Astrocyte of the hippocampus (primary cell): ENCODE data around the gene TAF3.
A peak's percentile ranks its signal among the peaks of the same experiment; 100 is the strongest.
"Not testable (repeated sequence)": the region's sequence is repeated elsewhere in the genome, so short reads cannot be mapped to it uniquely, and the experiment has no call there.

Experiments used
- DNase-seq: peaks from one replicate; pipeline ENCODE4 v3.0.0; 2011; ENCODE audit warnings: low read depth, low spot score

Gene TAF3, protein sequence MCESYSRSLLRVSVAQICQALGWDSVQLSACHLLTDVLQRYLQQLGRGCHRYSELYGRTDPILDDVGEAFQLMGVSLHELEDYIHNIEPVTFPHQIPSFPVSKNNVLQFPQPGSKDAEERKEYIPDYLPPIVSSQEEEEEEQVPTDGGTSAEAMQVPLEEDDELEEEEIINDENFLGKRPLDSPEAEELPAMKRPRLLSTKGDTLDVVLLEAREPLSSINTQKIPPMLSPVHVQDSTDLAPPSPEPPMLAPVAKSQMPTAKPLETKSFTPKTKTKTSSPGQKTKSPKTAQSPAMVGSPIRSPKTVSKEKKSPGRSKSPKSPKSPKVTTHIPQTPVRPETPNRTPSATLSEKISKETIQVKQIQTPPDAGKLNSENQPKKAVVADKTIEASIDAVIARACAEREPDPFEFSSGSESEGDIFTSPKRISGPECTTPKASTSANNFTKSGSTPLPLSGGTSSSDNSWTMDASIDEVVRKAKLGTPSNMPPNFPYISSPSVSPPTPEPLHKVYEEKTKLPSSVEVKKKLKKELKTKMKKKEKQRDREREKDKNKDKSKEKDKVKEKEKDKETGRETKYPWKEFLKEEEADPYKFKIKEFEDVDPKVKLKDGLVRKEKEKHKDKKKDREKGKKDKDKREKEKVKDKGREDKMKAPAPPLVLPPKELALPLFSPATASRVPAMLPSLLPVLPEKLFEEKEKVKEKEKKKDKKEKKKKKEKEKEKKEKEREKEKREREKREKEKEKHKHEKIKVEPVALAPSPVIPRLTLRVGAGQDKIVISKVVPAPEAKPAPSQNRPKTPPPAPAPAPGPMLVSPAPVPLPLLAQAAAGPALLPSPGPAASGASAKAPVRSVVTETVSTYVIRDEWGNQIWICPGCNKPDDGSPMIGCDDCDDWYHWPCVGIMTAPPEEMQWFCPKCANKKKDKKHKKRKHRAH

DNA sequence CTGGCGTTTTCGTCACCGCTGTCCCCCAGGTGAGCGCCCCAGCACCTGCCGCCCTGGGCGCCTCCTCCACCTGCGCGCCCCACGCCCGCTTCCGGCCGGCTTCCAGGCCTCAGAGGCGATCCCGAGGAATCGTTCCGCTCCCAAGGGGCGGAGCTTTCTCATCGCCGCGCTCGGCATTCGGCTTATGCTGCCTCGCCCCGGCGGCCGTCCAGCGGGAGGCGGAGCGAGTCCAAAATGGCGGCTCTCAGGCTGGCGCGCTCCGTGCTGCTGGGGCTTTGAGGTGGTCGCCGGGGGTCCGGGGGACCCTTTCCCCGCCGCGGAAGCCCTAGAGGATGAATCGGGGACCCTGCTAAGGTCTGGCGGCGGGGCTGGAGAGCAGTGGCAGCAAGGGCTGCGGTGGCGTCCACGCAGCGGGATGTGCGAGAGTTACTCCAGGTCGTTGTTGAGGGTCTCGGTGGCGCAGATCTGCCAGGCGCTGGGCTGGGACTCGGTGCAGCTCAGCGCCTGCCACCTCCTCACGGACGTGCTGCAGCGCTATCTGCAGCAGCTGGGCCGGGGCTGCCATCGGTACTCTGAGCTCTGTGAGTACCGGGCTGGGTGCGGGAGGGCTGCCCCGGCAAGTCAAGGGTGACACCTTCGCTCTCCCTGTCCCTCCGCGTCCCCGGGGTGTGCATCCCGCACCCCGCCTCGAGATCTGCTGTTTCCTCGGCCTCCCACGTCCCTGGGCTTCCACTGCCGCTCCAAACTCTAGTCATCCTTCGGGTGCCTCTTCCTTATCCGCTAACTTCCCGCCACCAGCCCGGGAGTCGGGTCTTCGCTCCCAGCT, at the start of gene TAF3:
Gene TAF3 (plus strand): TSS at position 211 of the 826 bp plus-strand sequence. CDS start 205 bp downstream, at position 416.
- DNase-seq, result peak; percentile 97

DNA sequence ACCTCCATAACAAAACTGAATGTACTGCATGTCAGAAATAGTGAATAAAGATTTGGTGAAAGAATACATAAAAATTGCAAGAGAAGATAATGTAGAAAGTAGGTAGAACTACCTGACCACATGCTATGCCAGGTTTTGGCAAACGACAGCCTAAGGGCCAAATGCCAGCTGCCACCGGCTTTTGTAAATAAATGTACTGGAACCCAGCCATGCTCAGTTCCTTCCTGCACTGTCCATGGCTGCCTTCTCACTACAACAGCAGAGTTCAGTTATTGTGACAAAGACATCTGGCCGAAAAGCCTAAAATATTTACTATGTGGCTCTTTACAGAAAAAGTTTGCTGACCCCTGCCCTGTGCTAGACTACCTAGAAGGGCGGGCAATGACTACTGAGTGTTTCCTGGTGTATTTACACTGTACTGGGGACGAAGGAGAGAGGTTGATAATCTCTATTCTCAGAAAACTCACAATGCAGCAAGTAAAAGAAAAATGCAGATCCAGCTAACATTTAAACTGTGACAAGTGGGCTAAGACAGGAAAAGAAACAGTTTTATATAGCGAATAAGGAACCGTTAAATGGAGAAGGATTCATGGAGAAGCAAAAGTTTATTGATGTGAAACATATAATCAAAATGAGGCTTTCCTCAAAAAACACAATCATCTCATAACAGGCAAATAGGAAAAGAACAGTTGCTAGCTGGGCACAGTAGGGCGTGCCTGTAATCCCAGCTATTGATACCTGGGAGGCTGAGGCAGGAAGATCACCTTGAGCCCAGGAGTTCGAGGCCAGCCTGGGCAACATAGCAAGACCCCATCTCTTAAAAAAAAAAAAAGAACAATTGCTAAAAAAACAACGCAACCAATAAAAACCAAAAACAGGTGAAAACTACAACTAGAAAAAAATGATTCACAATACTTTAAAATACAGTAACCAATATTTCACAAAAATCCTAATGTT, 44.2 kb upstream of the TAF3 start:
- no peak for DNase-seq

DNA sequence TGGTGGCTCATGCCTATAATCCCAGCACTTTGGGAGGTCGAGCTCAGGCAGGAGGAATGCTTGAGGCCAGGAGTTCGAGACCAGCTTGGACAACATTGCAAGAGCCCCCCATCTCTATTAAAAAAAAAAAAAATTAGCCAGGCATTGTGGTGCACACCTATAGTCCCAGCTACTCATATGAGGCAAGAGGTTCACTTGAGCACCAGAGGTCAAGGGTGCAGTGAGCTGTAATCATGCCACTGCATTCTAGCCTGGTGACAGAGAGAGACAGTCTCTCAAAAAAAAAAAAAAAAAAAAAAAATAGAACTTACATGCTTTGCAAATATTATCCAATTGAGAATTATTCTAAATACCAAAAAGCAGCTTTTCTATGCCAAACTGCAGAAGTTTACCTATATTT, 41.5 kb upstream of the TAF3 start:
- no peak for DNase-seq

DNA sequence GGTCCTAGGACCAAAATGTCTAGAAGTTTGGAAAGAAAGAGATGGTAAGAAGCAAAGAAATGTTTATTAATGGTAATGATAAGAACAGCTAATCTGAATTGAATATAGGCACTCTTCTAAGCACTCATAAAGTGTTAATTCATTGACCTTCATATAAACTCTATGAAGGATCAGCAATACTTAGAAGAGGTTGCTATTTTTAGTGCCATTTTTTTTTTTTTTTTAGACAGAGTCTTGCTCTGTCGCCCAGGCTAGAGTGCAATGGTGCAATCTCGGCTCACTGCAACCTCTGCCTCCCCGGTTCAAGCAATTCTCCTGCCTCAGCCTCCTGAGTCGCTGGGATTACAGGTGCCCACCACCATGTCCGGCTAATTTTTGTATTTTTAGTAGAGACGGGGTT, 36.1 kb upstream of the TAF3 start:
- not testable (repeated sequence) for DNase-seq

DNA sequence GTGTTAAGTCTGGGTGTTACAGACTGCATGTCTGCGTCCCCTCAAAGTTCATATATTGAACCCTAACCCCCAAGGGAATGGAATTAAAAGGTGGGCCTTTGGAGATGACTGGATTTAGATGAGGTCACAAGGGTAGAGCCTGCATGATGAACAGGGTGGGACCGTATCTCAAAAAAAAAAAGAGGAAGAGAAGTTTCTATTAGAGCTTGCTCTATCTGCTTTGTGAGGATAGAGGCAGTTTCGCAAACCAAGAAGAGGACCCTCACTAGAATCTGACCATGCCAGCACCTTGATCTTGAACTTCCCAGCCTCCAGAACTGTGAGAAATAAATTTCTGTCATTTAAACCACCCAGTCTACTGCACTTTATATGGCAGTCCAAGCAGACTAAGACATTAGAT, 31.9 kb upstream of the TAF3 start:
- no peak for DNase-seq

DNA sequence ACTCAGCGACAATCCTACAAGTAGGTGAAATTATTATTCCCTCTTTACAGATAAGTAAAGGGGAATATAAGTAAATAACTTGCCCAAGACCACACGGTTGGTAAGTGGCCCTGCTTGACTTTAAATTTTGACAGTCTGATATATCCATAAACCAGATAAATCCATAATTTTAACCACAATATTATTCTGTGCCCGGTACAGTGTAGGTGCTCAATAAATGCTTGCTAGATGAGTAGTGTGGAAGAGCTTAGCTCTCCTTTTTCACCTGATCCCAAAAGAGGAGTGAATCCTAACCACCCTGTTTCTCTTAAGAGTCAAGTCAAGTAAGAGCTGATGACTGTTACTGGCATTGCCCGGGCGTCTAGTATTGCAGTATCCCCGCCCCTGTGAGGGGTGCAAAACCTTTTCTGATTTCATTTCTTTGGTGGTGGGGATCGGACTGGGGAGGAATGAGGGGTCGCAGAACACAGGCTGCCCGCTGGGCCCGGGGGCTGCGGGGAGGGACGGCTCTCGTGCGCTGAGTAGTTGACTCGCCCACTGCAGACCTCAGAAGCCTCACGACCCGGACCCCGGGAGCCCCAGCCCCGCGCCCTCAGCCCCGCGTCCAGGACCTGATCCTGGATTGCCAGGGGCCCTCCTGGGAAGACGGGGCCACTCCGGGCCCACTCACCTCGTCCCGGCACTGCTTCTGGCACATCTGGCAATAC, 31.0 kb upstream of the TAF3 start:
- peak; percentile 27 for DNase-seq

DNA sequence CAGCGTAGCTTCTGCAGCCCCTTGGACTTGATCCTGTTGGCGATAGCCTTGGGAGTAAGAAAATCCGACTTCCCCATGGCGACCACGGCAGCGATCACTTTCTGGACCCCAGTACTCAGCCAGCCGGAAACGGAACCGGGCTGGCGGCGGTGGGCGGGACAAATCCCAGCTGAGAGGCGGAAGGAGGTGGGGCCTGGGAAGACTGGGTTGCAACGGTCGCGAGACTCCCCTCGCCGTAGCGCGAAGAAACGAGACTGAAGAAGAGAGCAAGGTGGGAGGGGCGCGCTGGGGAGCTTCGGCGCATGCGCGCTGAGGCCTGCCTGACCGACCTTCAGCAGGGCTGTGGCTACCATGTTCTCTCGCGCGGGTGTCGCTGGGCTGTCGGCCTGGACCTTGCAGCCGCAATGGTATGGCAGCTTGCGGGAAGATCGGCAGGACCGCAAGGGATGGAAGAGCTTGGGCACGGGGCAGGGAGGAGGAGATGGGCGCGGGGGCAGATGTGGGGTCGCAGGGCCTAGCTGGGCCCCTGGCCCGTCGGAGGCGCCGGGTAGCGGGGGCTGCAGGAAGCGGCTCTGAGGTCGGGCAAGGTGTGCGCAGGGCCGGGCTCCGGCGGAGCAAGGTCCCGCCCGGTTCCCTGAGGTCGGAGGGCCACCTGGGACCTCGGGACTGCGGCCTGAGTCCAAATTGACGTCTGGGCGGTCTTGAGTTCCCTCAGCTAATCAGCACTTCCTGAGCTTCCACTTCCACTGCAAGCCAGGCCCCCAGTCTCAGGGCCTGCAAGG, 30.3 kb upstream of the TAF3 start, which contains the start of the genes ATP5F1C and KIN:
Gene ATP5F1C (plus strand): TSS at position 321 of the 782 bp plus-strand sequence. CDS start 31 bp downstream, at position 352.
Gene KIN (minus strand): TSS at position 137 of the 782 bp plus-strand sequence. CDS start 60 bp downstream, at position 77.
- peak; percentile 99 for DNase-seq

DNA sequence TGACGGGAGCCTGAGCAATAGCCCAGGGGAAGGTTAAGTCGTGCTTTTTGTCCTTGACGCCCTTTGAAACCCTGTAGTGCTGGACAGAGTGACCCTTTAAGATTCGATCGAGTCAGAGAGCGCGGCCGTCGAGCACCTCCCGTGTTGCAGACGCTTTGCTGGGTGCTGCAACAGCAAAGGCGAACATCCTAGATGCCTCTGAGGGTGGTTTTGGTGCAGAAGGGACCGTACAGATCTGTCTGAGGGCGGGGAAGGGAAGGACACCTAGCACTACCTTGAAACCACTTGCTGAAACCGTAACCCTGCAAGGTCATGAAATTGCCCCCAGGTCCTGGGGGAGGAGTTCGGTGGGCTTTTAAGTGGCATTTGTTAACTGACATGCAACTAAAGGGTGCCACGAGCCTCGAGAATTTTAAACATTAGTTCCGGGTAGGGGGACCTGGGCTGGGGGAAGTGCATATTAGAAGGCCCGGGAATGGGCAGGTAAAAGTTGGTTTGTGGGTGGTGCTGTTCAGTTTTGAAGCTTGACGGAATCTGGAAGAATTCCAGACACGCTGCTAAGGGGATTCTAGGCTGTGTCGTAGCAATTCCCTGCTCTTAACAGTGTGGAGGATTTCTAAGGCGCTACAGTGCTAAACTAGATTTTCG, 29.5 kb upstream of the TAF3 start:
- DNase-seq, result peak; percentile 63

DNA sequence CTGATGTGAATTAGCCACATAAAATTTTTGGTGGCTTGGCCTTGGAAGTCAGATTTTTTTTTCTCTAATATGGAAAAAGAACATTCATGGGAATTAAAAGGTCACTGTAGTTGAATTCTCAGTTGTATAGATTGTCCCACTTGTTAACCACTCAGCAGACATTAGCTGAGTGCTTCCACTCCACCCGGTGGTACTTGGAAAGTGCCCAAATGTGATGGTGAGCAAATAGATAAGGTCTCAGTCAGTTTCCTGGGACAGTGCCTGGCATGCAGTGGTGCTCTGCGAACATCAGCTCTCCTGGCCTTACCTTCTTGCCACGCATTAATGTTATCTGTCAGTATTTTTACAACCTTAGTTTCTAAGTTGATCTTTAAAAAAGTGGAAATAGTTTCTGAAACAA, 28.9 kb upstream of the TAF3 start:
- DNase-seq, result peak; percentile 31

DNA sequence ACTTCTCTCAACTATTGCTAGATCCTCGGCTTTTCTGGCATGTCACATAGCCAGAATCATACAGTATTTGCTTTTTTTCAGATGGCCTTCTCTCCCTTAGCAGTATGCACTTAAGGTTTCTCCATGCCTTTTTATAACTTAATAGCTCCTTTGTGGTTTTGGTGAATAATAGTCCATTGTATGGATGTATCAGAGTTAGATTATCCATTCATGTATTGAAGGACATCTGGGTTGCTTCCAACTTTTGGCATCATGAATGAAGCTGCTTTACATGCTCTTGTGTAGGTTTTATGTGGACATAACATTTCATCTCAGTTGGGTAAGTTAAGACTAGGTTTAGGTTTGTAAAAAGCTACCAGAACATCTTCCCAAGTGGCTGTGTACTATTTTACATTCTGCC, 25.8 kb upstream of the TAF3 start:
- no peak for DNase-seq

DNA sequence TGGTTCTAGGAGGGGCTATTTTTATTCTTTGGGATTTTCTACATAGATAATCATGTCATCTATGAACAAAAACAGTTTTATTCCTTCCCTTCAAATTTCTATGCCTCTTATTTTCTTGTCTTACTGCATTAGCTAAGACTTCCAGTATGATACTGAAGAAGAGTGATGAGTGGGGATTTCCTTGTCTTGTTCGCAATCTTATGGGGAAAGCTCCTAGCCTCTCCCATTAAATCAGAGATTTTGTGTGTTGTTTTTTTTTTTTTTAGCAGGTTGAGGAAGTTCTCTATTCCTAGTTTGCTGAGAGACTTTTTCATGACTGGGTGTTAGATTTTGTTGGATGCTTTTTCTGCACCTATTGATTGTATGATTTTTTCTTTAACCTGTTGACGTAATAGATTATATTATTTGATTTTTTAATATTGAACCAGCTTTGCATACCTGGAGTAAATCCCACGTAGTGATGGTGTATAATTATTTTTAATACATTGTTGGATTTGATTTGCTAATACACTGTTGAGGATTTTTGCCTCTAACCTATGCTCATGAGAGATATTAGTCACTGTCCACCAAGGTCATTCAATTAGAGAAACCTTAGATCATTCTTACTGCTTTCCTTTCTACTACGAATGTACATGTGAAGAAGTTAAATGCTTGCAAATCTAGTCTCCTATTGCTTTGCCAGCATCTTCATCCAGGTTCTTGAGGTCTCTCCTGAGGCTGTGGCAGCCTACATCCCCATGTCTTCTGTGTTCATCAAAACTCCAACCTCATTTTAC, 23.9 kb upstream of the TAF3 start:
- DNase-seq, result no peak

DNA sequence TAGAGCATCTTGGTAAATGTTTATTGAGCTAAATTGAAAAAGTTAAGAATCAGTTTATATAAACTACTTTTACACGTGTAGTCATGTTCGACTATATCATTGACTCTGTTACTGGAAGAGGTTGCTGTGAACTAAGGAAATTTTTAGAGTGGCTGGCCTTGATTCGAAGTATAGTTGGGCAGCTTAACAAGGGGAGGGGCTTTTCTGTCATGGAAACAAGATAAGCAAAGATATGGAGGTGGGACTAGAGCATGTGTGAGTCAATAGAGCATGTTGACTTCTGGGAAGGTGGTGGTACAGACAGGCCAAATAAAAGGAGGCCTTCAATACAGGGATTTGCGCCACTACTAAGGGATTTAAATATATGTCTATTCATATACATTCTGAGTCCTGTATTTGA, 22.7 kb upstream of the TAF3 start:
- DNase-seq, result peak; percentile 62

DNA sequence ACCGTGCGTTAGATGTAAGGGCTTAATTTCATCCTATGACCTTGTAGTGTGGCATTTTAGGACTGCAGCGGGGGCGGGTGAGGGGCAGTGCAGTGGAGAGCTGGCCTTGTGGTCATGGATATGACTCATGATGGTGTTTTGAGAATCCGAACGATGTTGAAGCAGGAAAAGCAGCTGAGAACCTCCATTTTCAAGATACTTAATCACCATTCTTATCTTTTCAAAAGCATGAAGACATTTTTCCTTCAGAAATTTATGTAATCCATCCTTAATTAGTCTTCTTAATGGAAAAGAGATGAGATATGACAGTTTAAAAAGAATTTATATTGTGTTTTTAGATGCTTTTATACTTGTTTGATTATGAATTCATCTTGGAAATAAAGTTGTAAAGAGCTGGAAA, 20.7 kb upstream of the TAF3 start:
- DNase-seq, result peak; percentile 95

DNA sequence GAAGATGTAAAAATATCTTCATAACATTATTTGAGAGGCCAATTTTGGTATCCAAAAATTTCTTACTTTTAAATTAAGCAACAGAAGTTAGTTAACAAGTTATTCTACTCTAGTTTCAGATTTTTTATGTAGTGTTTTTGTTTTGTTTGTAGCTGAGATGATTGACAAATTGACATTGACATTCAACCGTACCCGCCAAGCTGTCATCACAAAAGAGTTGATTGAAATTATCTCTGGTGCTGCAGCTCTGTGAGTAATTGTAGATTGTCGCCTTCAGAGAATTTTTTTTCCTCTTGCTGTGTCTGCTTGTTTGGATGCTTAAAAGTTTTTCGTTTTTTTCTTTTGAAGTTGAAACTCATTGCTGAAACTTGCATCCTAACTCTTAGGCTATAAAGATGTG, 15.7 kb upstream of the TAF3 start:
- no peak for DNase-seq

DNA sequence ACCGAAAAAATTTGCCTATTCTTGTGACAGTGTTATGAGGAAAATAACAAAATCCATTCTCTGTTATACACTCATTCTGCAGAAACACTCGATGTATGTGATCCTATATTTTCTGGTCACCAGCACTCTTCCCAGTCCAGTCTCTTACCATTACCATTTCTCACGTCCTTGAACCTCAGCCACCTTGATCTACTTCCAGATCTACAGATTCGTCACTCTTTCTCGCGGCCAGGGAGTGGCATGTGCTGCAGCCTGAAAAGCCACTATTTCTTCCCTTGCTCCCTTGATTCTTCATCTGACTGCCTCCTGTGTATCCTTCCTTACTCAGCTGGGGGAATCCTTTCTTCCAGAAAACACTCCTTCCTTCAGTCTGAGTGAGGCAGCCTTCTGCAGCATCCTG, 14.1 kb upstream of the TAF3 start:
- DNase-seq, result no peak

DNA sequence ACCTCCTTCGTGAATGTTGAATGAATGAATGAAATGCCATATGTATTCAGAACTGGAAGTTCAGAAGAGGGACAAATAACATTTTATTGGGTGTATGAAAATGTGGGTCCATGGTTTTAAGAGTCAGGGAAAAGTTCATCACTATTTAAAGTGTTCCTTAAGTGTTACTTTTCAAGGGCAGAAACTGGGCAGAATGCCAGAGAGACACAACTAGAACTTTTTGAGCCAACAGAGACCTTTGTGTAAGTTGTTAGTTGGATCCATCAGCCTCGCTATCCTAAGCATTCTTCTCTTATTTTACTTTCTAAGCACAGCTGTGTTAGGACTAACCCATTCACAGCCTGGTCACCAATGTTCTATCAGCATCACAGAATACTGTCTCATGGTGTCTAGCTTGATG, 13.6 kb upstream of the TAF3 start:
- no peak for DNase-seq

DNA sequence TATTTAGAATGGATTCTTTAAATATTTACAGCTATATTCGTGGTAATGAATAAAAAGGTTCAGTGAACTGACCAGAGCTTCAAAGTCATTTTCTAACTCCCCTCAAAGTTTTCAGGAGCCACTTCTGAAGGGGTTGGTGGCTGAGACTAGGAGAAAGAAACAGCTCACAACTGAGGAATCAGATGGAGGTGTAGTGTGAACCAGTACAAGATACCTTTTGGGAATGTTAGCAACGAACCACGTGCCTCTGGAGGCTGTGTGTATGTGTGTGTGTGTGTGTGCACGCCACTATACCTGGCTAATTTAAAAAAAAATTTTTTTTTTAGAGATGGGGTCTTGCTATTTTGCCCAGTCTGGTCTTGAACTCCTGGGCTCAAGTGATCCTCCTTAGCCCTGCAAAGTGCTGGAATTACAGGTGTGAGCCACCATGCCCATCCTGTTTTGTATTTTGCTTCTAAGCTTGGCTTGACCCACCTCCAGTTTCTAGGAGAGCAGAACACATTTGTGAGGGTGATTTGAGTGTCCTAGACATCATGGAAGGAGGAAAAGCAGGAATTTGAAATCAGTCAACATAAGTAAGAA, 9.5 kb upstream of the TAF3 start:
- no peak for DNase-seq
